Renal pelvis (tissue), 4 donors: ENCODE measurements around the gene AHCYL2. TPM values are rescaled to one million over a fixed set of nuclear protein-coding genes. Genes with fewer than 3 reads are reported as not detected.
"Not testable (repeated sequence)": the region's sequence is repeated elsewhere in the genome, so short reads cannot be mapped to it uniquely, and the experiment has no call there.

Experiments
- DNase-seq: peaks from one replicate; pipeline ENCODE4 v3.0.0-alpha.2; 2013
- polyA plus RNA-seq, 3 donors: library from polyadenylated mRNA; unstranded; fragments of 120-200 nt; gene quantifications; one replicate each; pipeline ENCODE4 v1.2.1, GENCODE V29; 2013; ENCODE audit not compliant: insufficient read length in 3 of 3

The AHCYL2 gene
- polyA plus RNA-seq, 3 donors = 24.9 to 31.5 (median 27.5) TPM

DNA sequence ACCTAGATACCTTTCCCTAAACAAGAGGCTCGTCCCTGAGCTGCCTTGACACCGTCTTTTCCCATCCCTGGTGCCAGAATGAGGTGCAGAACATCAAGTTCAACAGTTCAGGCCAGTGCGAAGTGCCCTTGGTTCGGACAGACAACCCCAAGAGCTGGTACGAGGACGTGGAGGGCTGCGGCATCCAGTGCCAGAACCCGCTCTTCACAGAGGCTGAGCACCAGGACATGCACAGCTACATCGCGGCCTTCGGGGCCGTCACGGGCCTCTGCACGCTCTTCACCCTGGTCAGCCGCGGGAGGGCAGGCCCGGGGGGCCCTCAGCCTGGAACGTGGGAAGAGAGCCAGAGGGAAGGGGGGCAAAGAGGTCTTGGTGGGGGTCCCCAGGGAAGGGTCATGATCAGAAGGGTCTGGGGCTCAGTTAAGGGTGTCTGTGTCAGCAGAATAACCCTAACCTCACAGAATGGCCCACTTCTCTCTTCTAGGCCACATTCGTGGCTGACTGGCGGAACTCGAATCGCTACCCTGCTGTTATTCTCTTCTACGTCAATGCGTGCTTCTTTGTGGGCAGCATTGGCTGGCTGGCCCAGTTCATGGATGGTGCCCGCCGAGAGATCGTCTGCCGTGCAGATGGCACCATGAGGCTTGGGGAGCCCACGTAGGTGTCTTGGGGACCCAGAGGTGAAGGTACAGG lies 19.6 kb upstream of the AHCYL2 start:
- DNase-seq = no peak

DNA sequence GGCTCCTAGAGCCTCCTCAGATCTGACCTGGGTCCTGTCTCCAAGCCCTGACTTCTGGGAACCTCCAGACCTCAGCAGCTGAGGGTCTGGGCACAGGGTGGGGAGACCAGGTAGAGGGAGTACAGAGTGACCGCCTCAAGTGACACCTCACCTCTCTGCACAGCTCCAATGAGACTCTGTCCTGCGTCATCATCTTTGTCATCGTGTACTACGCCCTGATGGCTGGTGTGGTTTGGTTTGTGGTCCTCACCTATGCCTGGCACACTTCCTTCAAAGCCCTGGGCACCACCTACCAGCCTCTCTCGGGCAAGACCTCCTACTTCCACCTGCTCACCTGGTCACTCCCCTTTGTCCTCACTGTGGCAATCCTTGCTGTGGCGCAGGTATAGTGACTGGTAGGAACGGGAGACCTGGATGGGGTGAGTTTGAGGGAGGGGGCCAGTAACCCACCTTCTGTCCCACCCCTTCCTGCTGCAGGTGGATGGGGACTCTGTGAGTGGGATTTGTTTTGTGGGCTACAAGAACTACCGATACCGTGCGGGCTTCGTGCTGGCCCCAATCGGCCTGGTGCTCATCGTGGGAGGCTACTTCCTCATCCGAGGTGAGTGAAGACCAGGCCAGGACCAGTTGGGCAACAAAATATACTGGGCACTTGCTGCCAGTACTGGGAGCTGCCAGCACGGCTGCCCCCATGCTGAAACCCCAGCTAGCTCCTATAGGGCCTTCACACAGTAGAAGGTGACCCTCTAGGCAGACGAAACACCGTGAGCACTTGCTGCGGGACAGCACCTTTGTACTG lies 18.6 kb upstream of the AHCYL2 start:
- DNase-seq = no peak

DNA sequence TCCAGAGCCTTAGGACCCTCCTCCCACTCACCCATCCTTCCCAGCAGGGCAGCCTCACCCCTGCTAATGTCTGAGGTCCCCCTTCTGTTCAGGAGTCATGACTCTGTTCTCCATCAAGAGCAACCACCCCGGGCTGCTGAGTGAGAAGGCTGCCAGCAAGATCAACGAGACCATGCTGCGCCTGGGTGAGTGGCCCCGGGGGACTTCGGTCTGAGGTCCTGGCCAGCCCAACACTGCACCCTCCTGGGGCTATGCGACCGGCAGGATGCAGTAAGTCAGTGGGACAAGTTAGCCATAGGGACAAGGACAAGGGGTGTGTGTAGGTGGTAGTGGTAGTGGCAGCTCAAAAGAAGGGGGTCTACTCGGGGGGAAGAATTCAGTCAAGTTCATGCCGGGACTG lies 16.2 kb upstream of the AHCYL2 start:
- no peak for DNase-seq

DNA sequence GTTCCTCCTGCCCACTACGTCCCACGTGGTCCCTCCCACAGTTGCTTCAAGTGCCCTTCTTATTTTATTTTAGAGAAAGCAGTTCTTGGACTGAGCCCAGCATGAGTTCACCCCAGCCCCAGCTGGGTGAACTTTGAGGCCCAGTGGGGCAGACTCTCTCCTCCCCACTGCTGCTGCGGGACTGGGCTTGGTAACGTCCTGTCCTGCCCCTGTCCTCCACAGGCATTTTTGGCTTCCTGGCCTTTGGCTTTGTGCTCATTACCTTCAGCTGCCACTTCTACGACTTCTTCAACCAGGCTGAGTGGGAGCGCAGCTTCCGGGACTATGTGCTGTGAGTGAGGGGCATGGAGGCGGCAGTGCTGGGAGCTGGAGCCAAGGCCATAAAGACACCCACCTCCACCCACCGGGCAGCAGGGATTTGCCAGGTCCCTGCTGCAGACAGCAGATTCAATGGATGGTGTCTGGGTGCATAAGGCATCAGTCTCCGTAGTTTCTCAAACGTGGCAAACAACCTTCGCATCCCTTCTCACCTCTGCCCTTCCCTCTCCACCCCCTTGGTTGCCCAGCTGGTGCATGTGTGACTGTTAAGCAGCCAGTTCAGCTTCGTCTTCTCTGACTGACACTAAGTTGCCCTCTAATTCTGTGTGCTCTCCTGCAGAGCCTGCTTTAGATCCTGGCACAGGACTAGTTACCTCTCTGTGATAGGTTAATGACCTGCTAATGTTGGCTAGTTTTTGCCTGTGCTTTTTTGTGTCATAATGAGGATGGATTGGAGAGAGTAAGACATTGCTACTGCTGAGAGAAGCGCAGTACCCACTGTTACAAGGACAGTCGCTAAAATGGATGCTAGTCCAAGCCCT lies 15.5 kb upstream of the AHCYL2 start:
- DNase-seq = no peak

DNA sequence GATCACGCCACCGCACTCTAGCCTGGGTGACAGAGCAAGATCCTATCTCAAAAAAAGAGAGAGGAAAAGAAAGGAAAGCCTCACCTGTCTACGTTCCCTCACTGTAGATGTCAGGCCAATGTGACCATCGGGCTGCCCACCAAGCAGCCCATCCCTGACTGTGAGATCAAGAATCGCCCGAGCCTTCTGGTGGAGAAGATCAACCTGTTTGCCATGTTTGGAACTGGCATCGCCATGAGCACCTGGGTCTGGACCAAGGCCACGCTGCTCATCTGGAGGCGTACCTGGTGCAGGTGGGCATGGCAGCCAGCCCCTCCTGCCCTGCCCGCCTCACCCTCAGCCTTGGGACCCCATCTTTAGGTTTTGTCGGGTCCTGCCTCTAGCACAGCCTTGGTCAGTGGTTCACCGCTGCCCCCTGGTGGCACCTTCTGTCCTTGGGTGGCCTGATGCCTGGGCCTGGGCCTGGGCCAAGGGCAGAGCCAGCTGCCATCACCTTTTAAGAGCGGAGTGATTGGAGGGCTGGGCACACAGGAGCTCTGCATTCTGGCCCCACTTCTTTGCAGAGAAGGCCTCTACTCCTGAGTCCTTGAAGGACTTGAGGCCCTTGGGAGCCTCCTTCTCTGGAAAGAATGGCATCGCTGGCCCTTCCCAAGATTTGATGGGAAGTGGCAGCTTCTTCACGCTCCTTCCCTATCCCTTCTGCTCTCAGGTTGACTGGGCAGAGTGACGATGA lies 14.4 kb upstream of the AHCYL2 start:
- DNase-seq = no peak

DNA sequence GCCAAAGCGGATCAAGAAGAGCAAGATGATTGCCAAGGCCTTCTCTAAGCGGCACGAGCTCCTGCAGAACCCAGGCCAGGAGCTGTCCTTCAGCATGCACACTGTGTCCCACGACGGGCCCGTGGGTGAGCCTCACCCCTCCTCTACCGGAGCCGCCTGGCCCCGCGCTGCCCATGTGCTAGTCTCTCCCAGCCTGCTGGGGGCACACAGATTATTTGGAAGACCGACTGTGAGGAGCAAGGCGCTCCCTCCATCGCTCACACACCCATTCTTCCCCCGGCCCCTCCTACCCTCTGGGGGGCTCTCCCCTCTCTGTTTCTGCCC lies 13.9 kb upstream of the AHCYL2 start:
- DNase-seq = no peak

DNA sequence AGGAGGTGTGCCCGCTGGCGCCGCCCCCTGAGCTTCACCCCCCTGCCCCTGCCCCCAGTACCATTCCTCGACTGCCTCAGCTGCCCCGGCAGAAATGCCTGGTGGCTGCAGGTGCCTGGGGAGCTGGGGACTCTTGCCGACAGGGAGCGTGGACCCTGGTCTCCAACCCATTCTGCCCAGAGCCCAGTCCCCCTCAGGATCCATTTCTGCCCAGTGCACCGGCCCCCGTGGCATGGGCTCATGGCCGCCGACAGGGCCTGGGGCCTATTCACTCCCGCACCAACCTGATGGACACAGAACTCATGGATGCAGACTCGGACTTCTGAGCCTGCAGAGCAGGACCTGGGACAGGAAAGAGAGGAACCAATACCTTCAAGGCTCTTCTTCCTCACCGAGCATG lies 12.7 kb upstream of the AHCYL2 start:
- no peak for DNase-seq

DNA sequence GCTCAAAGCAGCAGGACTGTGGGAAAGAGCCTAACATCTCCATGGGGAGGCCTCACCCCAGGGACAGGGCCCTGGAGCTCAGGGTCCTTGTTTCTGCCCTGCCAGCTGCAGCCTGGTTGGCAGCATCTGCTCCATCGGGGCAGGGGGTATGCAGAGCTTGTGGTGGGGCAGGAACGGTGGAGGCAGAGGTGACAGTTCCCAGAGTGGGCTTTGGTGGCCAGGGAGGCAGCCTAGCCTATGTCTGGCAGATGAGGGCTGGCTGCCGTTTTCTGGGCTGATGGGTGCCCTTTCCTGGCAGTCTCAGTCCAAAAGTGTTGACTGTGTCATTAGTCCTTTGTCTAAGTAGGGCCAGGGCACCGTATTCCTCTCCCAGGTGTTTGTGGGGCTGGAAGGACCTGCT lies 12.2 kb upstream of the AHCYL2 start:
- no peak for DNase-seq

DNA sequence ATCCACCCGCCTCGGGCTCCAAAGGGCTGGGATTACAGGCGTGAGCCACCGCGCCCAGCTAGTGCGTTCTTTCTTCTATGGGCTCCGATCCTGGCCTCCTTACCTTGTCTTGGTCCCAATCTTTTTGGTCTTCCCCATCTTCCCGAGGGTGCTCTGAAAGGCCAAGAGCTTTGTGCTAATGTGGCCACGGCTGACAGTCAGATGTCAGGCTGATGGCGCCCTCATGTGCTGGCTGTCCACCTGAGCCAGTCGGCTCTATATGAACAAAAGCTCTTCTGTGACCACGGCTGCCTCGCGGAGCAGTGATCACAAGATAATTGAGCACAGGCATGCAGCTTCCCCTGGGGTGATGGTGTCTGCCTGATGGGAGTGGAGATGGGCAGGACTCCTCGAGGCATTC lies 11.0 kb upstream of the AHCYL2 start:
- DNase-seq = no peak

DNA sequence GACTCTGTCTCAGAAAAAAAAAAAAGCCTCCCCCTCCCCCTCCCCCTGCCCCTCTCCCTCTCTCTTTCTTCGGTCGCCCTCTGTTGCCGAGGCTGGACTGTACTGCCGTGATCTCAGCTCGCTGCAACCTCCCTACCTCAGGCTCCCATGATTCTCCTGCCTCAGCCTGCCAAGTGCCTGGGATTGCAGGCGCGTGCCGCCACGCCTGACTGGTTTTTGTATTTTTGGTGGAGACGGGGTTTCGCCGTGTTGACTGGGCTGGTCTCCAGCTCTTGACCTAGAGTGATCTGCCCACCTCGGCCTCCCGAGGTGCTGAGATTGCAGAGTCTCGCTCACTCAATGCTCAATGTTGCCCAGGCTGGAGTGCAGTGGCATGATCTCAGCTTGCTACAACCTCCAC lies 9.1 kb upstream of the AHCYL2 start:
- not testable (repeated sequence) for DNase-seq

DNA sequence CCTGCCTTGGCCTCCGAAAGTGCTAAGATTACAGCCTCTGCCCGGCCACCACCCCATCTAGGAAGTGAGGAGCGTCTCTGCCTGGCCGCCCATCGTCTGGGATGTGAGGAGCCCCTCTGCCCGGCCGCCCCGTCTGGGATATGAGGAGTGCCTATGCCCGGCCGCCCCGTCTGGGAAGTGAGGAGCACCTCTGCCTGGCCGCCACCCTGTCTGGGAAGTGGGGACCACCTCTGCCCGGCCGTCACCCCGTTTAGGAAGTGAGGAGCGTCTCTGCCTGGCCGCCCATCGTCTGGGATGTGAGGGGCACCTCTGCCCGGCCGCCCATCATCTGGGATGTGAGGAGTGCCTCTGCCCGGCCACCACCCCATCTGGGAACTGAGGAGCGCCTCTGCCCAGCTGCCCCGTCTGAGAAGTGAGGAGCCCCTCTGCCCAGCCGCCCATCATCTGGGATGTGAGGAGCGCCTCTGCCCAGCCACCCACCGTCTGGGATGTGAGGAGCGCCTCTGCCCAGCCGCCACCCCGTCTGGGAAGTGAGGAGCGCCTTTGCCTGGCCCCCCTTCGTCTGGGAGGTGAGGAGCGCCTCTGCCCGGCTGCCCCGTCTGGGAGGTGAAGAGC lies 8.6 kb upstream of the AHCYL2 start:
- not testable (repeated sequence) for DNase-seq

DNA sequence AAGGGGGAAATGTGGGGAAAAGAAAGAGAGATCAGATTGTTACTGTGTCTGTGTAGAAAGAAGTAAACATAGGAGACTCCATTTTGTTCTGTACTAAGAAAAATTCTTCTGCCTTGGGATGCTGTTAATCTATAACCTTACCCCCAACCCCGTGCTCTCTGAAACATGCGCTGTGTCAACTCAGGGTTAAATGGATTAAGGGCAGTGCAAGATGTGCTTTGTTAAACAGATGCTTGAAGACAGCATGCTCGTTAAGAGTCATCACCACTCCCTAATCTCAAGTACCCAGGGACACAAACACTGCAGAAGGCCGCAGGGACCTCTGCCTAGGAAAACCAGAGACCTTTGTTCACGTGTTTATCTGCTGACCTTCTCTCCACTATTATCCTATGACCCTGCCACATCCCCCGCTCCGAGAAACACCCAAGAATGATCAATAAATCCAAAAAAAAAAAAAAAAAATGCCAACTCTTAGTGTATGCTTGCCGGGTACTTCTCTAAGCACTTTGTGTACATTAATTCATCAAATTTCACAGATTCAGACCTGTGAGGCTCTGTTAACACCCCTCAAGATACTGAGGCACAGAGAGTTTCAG lies 7.9 kb upstream of the AHCYL2 start:
- not testable (repeated sequence) for DNase-seq

DNA sequence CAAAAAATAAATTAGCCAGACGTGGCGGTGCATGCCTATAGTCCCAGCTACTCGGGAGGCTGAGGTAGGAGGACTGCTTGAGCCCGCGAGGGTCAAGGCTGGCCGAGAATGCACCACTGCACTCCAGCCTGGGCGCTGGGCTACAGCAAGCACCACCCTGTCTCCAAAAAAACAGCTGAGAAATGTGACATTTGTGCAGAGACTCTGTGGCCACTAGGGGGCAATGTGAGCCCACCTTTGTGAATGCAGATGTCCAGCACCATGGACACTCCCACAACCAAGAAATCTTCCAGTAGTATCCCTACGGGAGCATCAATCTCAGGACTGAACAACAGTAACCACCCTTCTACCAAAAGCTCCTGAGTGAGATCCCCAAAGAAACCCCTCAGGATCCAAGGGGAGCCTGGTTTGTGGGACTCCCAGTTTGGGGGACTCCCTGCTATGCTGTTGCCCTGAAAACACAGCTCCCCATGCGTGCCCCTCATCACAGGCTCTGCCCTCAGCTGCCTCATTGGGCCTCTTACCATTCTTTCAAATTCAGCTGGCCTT lies 6.2 kb upstream of the AHCYL2 start:
- peak; percentile 85 for DNase-seq

DNA sequence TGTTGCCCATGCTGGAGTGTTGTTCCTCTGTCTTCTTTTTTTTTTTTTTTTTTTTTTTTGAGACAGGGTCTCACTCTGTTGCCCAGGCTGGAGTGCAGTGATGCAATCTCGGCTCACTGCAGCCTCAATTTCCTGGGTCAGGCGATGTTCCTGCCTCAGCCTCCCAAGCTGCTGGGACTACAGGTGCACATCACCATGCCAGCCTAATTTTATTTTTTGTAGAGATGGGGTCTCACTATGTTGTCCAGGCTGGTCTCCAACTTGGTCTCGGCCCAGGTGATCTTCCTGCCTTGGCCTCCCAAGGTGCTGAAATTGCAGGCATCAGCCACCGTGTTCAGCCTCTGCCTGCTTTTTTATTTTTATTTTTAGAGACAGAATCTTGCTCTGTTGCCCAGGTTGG lies 5.7 kb upstream of the AHCYL2 start:
- DNase-seq = not testable (repeated sequence)

DNA sequence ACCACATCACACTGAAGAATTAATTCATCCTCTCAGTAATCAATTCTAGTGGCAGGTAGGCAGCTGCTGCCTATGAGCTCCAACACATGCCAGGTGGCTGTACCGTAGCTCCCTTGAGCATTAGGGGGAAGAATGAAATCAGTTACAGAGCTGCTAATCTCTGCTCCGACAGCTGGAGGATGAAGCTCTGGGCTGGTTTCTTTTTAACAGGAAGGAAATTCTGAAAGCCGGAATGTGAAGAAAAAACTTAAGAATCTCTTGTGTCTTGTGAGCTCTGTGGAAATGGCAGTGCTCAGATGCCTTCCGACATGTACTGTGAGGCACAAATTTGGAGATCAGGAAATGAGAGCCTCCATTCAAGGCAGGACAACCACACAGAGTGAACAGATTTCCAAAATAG lies 2.8 kb upstream of the AHCYL2 start:
- DNase-seq = no peak

DNA sequence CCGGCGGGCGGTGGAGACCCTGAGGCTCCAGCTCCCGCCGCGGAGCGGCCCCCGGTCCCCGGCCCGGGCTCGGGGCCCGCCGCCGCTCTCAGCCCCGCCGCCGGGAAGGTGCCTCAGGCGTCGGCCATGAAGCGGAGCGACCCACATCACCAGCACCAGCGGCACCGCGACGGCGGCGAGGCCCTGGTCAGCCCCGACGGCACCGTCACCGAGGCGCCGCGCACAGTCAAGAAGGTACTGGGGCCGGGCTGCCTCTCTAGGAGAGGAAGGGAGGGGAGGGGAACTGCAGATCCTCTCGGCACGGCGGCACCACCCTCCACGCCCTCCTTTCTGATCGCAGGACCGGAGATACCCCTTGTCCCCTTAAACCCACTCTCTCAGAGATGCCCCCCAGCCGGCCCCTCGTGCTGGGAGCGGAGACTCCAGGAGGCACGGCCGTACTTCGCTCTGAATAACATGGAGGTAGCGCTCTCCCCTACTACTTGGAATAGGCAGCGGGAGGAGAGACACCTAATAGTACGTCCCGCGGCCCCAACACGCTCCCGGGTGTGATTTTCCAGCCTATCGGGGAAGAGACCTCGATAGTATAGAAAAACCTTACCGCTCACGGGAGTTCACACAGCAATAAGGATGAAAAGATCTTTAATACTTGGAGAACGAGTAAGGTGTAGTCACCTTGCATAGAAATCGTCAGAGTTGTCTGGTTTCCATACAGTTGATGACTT lies 538 bp downstream of the AHCYL2 start:
- DNase-seq = peak; percentile 48

DNA sequence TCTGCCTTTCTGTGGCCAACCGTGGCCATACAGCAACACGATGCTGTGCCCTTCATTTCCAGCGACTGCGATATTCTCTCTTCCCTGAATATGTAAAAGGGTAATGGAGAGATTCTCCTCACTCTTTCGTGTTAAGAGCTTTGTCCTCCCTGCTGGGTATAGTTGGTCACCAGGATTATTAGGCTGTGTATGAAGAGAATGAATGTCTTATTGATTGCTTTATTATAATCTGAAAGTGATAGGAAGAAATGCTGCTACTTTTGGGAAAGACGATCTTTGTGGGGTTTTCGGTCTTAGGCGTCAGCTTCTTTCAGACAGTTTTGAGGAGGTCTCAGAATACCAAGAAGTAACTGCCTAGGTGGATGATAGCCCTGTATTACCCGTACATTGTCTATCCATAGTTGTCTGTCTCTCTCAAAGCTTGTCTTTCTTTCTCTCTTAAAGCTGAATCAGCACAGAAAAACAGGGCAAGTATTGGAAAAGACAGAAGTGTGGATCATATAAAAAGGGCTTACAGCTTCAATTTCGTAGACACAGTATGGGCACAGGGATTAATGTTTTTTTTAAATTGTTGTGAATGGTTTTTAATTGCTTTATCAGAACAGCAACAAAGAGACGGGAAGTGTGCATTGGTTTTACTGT lies 1.2 kb downstream of the AHCYL2 start:
- DNase-seq = no peak

DNA sequence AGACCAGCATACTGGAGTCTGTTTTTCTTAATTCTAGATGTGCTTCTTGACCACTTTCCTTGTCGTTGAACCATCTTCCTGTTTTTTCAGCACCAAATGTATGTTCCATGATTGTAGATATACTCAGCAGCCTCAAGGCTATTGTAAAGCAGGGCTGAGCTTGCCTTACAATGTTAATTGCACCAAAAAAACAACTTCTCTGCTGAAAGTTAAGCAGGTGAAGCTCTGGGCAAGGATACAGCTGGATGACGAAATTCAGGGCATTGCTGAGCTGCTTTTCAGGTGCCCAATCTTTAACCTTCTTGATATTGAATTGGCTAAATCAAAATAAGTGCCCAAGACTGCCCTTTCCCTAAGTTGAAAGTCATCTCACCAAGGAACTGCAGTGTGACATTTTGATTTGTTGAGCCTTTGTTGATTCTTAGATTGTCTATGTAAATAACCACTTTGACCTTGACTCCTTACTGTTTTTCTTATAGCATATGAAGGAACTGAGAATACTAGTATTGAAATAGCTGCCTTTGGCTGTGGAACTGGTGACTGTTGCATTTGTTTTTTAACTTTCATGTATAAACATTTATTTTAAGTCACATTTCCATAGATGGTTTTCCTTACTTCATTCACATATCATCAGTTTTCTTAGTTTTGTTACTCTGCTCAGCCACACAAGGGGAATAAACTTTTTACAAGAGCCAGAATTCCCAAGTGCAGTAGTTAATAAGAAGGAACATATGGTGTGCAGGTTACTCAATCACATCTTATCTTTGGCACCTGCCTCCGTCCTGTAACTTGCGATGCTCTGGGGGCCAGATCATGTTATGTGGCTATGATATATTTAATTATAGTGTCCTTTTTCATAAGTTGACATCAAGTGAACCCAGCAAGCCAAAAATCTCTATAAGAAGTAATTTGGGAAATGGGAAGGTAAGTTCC lies 3.1 kb downstream of the AHCYL2 start:
- no peak for DNase-seq
